H1 (cell line): ENCODE measurements around the gene DIPK1A. TPM values are rescaled to one million over a fixed set of nuclear protein-coding genes. Genes with fewer than 3 reads are reported as not detected.

Experiments used
- CTCF ChIA-PET: fragments of 300-600 bp; sonication (Branson Sonifier 250); formaldehyde crosslinking; loops from one replicate; lab custom pipeline; 2021; ENCODE audit not compliant: partially characterized antibody; lab: Charles Lee
- POLR2A ChIA-PET: fragments of 300-600 bp; sonication (Branson Sonifier 250); formaldehyde crosslinking; loops from one replicate; lab custom pipeline; 2021; ENCODE audit warnings: inconsistent platforms; ENCODE audit not compliant: partially characterized antibody; lab: Charles Lee
- DNase-seq, 2 experiments: peaks; one replicate each; pipeline versions ENCODE4 v3.0.0 to v3.0.0-alpha.2; 2010 to 2022; ENCODE audit warnings: low spot score in 2 of 2, low read depth in 1 of 2, mixed read lengths in 1 of 2
- FAIRE-seq: peaks from 2 replicates; lab custom pipeline; 2011; peaks lifted over from hg19 to GRCh38; lab: Jason Lieb, UNC
- H2AFZ ChIP-seq: 2 replicates; pipeline ENCODE4 v1.8.1; 2012; ENCODE audit warnings: low read length, inconsistent platforms
- H2AK5ac ChIP-seq: 2 replicates; pipeline ENCODE4 v1.6.1; 2013; ENCODE audit warnings: low read depth, low read length
- H2BK120ac ChIP-seq: replicated peaks from 2 replicates; pipeline ENCODE3; 2013; ENCODE audit warnings: low read depth, low read length, inconsistent platforms
- H2BK12ac ChIP-seq: 2 replicates; pipeline ENCODE4 v1.6.1; 2013; ENCODE audit warnings: low read depth, low read length
- H2BK15ac ChIP-seq: 2 replicates; pipeline ENCODE4 v1.6.1; 2013; ENCODE audit warnings: low read length
- H2BK20ac ChIP-seq: 2 replicates; pipeline ENCODE4 v1.6.1; 2013; ENCODE audit warnings: low read length
- H2BK5ac ChIP-seq: 2 replicates; pipeline ENCODE4 v1.6.1; 2013; ENCODE audit warnings: low read depth, low read length
- H3K14ac ChIP-seq: 2 replicates; pipeline ENCODE4 v1.6.1; 2013; ENCODE audit warnings: inconsistent platforms; ENCODE audit not compliant: insufficient read length
- H3K18ac ChIP-seq: 2 replicates; pipeline ENCODE4 v1.6.1; 2013; ENCODE audit warnings: low read length; ENCODE audit errors: extremely low read depth
- H3K23ac ChIP-seq: 2 replicates; pipeline ENCODE4 v1.6.1; 2013; ENCODE audit warnings: inconsistent platforms; ENCODE audit not compliant: insufficient read length
- H3K23me2 ChIP-seq: 2 replicates; pipeline ENCODE4 v1.6.1; 2013; ENCODE audit warnings: low read depth, low read length
- H3K27ac ChIP-seq: 2 replicates; pipeline ENCODE4 v1.6.1; 2011; ENCODE audit warnings: low read depth, low read length, inconsistent platforms
- H3K27me3 ChIP-seq, 4 experiments: replicated peaks in 1 of 4; 1 replicate in 1 of 4; 2 replicates in 3 of 4; pipeline versions ENCODE4 v1.6.1 to v1.8.1; 2011 to 2013; ENCODE audit warnings: low read length in 3 of 4, mild to moderate bottlenecking in 3 of 4, inconsistent platforms in 2 of 4, mixed read lengths in 2 of 4, moderate library complexity in 1 of 4; ENCODE audit not compliant: control insufficient read depth in 3 of 4, insufficient read depth in 3 of 4; ENCODE audit errors: extremely low read depth in 1 of 4
- H3K36me3 ChIP-seq, 4 experiments: 2 replicates each; pipeline versions ENCODE4 v1.6.1 to v1.8.1; 2011 to 2013; ENCODE audit warnings: mild to moderate bottlenecking in 4 of 4, low read length in 3 of 4, moderate library complexity in 2 of 4, control low read depth in 1 of 4, inconsistent platforms in 1 of 4; ENCODE audit not compliant: insufficient read depth in 4 of 4, control insufficient read depth in 2 of 4
- H3K4ac ChIP-seq: replicated peaks from 2 replicates; pipeline ENCODE3; 2013; ENCODE audit warnings: low read length, low read depth, mixed read lengths, inconsistent platforms; ENCODE audit not compliant: insufficient read length
- H3K4me1 ChIP-seq, 4 experiments: replicated peaks in 1 of 4; 1 replicate in 1 of 4; 2 replicates in 3 of 4; pipeline versions ENCODE4 v1.6.1 to v1.8.1; 2011 to 2013; ENCODE audit warnings: low read length in 3 of 4, inconsistent platforms in 2 of 4, mixed read lengths in 1 of 4; ENCODE audit not compliant: insufficient read depth in 4 of 4, control insufficient read depth in 3 of 4
- H3K4me2 ChIP-seq, 2 experiments: 2 replicates each; pipeline versions ENCODE4 v1.6.1 to v1.8.1; 2011 to 2013; ENCODE audit warnings: low read depth in 2 of 2, low read length in 2 of 2, control low read depth in 1 of 2, inconsistent platforms in 1 of 2, mild to moderate bottlenecking in 1 of 2; ENCODE audit not compliant: insufficient read depth in 1 of 2
- H3K4me3 ChIP-seq, 4 experiments: fragments of 200-600, 300-600 bp in 1 of 4; sonication (generic), shearing (Covaris generic), sonication (Bioruptor Twin) in 1 of 4; 2 replicates each; pipeline versions ENCODE4 v1.5.1 to v1.8.1; 2011 to 2016; ENCODE audit warnings: low read length in 4 of 4, low read depth in 3 of 4, control low read depth in 2 of 4, inconsistent platforms in 2 of 4, mild to moderate bottlenecking in 2 of 4, mixed read lengths in 1 of 4, moderate library complexity in 1 of 4; ENCODE audit not compliant: insufficient read depth in 2 of 4; ENCODE audit errors: extremely low read depth in 1 of 4
- H3K56ac ChIP-seq: replicated peaks from 2 replicates; pipeline ENCODE3; 2013; ENCODE audit warnings: low read depth, mild to moderate bottlenecking, mixed read lengths, low read length, inconsistent platforms; ENCODE audit not compliant: insufficient read length
- H3K79me1 ChIP-seq: 2 replicates; pipeline ENCODE4 v1.6.1; 2013; ENCODE audit warnings: low read depth, low read length, control low read depth
- H3K79me2 ChIP-seq, 2 experiments: 2 replicates each; pipeline versions ENCODE4 v1.6.1 to v1.8.1; 2012 to 2013; ENCODE audit warnings: low read length in 2 of 2, mild to moderate bottlenecking in 2 of 2, inconsistent platforms in 1 of 2; ENCODE audit not compliant: insufficient read depth in 2 of 2, control insufficient read depth in 1 of 2
- H3K9ac ChIP-seq, 4 experiments: replicated peaks in 1 of 4; 1 replicate in 1 of 4; 2 replicates in 3 of 4; pipeline versions ENCODE4 v1.6.1 to v1.8.1; 2011 to 2013; ENCODE audit warnings: low read depth in 3 of 4, low read length in 3 of 4, control low read depth in 2 of 4, mild to moderate bottlenecking in 2 of 4, moderate library complexity in 2 of 4, inconsistent platforms in 1 of 4; ENCODE audit errors: extremely low read depth in 1 of 4
- H3K9me3 ChIP-seq, 2 experiments: 2 replicates each; pipeline versions ENCODE4 v1.6.1 to v1.8.1; 2012 to 2013; ENCODE audit warnings: mild to moderate bottlenecking in 2 of 2, moderate library complexity in 2 of 2, control low read depth in 1 of 2, inconsistent platforms in 1 of 2, low read depth in 1 of 2, low read length in 1 of 2, mixed read lengths in 1 of 2; ENCODE audit not compliant: insufficient read depth in 2 of 2
- H4K20me1 ChIP-seq, 2 experiments: replicated peaks in 1 of 2; 2 replicates each; pipeline versions ENCODE3 to v1.8.1; 2011 to 2013; ENCODE audit warnings: inconsistent platforms in 2 of 2, low read length in 2 of 2, mild to moderate bottlenecking in 1 of 2; ENCODE audit not compliant: insufficient read depth in 2 of 2, control insufficient read depth in 1 of 2
- H4K5ac ChIP-seq: 2 replicates; pipeline ENCODE4 v1.6.1; 2013; ENCODE audit warnings: low read length, low read depth, mixed read lengths, inconsistent platforms; ENCODE audit not compliant: insufficient read length
- H4K8ac ChIP-seq: 2 replicates; pipeline ENCODE4 v1.8.0; 2013; ENCODE audit warnings: mild to moderate bottlenecking, moderate library complexity, low read length, inconsistent platforms; ENCODE audit not compliant: insufficient read depth; ENCODE audit errors: extremely low read depth
- H4K91ac ChIP-seq: replicated peaks from 2 replicates; pipeline ENCODE3; 2013; ENCODE audit warnings: low read length, mixed read lengths, inconsistent platforms; ENCODE audit not compliant: insufficient read length
- JUND ChIP-seq: IDR thresholded peaks from 2 replicates; pipeline ENCODE4 v1.6.1; 2011; ENCODE audit warnings: mild to moderate bottlenecking, improper control_type of control experiment, low read length
- MAFK ChIP-seq: IDR thresholded peaks from 2 replicates; pipeline ENCODE4 v1.6.1; 2012; ENCODE audit warnings: low read depth, mild to moderate bottlenecking, improper control_type of control experiment, low read length
- RFX5 ChIP-seq: IDR thresholded peaks from 2 replicates; pipeline ENCODE4 v1.6.1; 2011; ENCODE audit warnings: low read depth, low read length, improper control_type of control experiment, borderline replicate concordance
- SIRT6 ChIP-seq: IDR thresholded peaks from one replicate; pipeline ENCODE4 v1.7.1; 2012; ENCODE audit warnings: low read length, inconsistent platforms
- SP1 ChIP-seq: IDR thresholded peaks from 2 replicates; pipeline ENCODE4 v1.6.1; 2011; ENCODE audit warnings: low read depth, low read length
- TAF7 ChIP-seq: optimal IDR thresholded peaks from 2 replicates; pipeline ENCODE3; 2011; ENCODE audit warnings: low read depth, mild to moderate bottlenecking, inconsistent platforms, low read length, moderate library complexity, borderline replicate concordance
- TBP ChIP-seq: IDR thresholded peaks from 2 replicates; pipeline ENCODE4 v1.6.1; 2011; ENCODE audit warnings: low read depth, low read length, improper control_type of control experiment
- TEAD4 ChIP-seq: IDR thresholded peaks from 2 replicates; pipeline ENCODE4 v1.6.1; 2012; ENCODE audit warnings: low read depth, low read length, inconsistent platforms, mixed read lengths
- YY1 ChIP-seq: IDR thresholded peaks from 2 replicates; pipeline ENCODE4 v1.6.1; 2011; ENCODE audit warnings: low read depth, mild to moderate bottlenecking, low read length
- WGBS, 2 experiments: shearing (Covaris generic) in 1 of 2; methylation state at CpG; one replicate each; pipeline versions ENCODE4 v1.1.6 to v1.1.7; 2013 to 2015; ENCODE audit warnings: low lambda C conversion rate in 2 of 2, mixed read lengths in 2 of 2, inconsistent platforms in 1 of 2, low coverage in 1 of 2, missing lambda C conversion rate in 1 of 2; ENCODE audit not compliant: insufficient replicate concordance in 2 of 2, insufficient coverage in 1 of 2, insufficient read length in 1 of 2; ENCODE audit errors: extremely low coverage in 1 of 2, missing lambda C conversion rate in 1 of 2; 5-methylcytosine and 5-hydroxymethylcytosine counted together
- polyA plus RNA-seq, 7 experiments: library from polyadenylated mRNA; depleted of rRNA in 3 of 7; stranded (reverse) in 5 of 7; unstranded in 2 of 7; fragments of >200 nt in 5 of 7; fragments of 200-250 nt in 2 of 7; gene quantifications; 1 replicate in 5 of 7; 2 replicates in 1 of 7; 4 replicates in 1 of 7; pipeline versions ENCODE4 v1.2.1 to v1.2.3, GENCODE V29; 2011 to 2013; ENCODE audit warnings: missing spikeins in 2 of 7, mixed read lengths in 2 of 7
- total RNA-seq: library from RNA; stranded (reverse); fragmentation: NEBNext Ultra II Directional; extraction: Animal tissue kit (Norgen Biotek cat#: 25700); gene quantifications from 2 replicates; pipeline ENCODE4 v1.2.1, GENCODE V29; 2021
- TF ChIP-seq, protein P1 (sequence below): IDR thresholded peaks from 2 replicates; pipeline ENCODE4 v1.6.1; 2011; ENCODE audit warnings: low read length, improper control_type of control experiment
- TF ChIP-seq, protein P2 (sequence below), 3 experiments: IDR thresholded peaks; 1 replicate in 2 of 3; 2 replicates in 1 of 3; pipeline versions ENCODE4 v1.5.1 to v1.6.1; 2011; ENCODE audit warnings: low read length in 3 of 3, mild to moderate bottlenecking in 3 of 3, inconsistent platforms in 2 of 3, low read depth in 1 of 3, moderate library complexity in 1 of 3; ENCODE audit not compliant: insufficient read depth in 1 of 3; ENCODE audit errors: control extremely low read depth in 1 of 3

Gene DIPK1A
- total and polyA plus RNA-seq, 2 of the 8 experiments (the other 6 are each of a cell fraction or from before 2014, with no cell fraction given) = 2.5 to 5.0 TPM

DNA sequence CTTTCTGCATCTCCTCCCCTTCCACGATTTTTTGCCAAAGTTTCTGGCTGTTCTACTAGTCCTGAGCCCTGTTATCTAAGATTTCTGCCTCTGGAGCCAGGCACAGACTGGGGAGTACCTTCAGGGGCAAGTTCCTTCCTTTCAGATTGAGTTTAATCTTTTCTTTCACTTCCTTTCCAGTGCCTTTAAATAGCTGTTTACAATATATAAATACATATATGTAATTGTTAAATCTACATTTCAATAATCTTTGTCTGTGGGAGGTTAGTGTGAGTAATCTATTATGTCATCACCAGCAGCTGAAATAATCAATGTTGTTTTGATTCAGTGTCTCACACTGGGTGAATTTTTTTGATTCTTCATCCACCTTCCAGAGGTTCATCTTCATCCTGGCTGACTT is 31.8 kb downstream of the DIPK1A start:
- no peak for FAIRE-seq
- no peak for TF ChIP-seq RFX5
- no peak for TF ChIP-seq JUND
- TF ChIP-seq TBP = no peak
- no peak for TF ChIP-seq MAFK
- no peak for TF ChIP-seq SIRT6
- TF ChIP-seq, protein P1, sequence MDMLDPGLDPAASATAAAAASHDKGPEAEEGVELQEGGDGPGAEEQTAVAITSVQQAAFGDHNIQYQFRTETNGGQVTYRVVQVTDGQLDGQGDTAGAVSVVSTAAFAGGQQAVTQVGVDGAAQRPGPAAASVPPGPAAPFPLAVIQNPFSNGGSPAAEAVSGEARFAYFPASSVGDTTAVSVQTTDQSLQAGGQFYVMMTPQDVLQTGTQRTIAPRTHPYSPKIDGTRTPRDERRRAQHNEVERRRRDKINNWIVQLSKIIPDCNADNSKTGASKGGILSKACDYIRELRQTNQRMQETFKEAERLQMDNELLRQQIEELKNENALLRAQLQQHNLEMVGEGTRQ = no peak
- TF ChIP-seq TEAD4 = no peak
- no peak for TF ChIP-seq SP1
- TF ChIP-seq, protein P2, sequence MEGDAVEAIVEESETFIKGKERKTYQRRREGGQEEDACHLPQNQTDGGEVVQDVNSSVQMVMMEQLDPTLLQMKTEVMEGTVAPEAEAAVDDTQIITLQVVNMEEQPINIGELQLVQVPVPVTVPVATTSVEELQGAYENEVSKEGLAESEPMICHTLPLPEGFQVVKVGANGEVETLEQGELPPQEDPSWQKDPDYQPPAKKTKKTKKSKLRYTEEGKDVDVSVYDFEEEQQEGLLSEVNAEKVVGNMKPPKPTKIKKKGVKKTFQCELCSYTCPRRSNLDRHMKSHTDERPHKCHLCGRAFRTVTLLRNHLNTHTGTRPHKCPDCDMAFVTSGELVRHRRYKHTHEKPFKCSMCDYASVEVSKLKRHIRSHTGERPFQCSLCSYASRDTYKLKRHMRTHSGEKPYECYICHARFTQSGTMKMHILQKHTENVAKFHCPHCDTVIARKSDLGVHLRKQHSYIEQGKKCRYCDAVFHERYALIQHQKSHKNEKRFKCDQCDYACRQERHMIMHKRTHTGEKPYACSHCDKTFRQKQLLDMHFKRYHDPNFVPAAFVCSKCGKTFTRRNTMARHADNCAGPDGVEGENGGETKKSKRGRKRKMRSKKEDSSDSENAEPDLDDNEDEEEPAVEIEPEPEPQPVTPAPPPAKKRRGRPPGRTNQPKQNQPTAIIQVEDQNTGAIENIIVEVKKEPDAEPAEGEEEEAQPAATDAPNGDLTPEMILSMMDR (IDR thresholded peaks at IDR 0.05; ENCODE audit: control extremely low read depth in 1 of 3, insufficient read depth in 1 of 3, low read depth in 1 of 3, low read length in 3 of 3) = no peak
- no peak for TF ChIP-seq YY1
- TF ChIP-seq TAF7 = no peak

More for the DNA sequence above, 31.8 kb downstream of the DIPK1A start:
- Histone ChIP-seq H2BK5ac (no peak overlapping the region), H3K23ac (no peak overlapping the region), H3K4me1 (no peaks in the 10 kb centered on the region), H3K4me3 (no peak overlapping the region), H3K79me2 (no peaks in the 10 kb centered on the region), H3K14ac (no peak overlapping the region), H3K36me3 (no peaks in the 10 kb centered on the region), H4K91ac (no peak overlapping the region), H4K20me1 (no peaks in the 10 kb centered on the region), H4K5ac (no peak overlapping the region), H3K4ac (no peak overlapping the region), H3K9me3 (no peaks in the 10 kb centered on the region), H3K9ac (no peak overlapping the region), H2AK5ac (no peak overlapping the region), H3K27me3 (no peaks in the 10 kb centered on the region), H2BK120ac (no peak overlapping the region), H3K23me2 (no peaks in the 10 kb centered on the region), H3K18ac (no peak overlapping the region), H3K56ac (no peak overlapping the region), H2BK15ac (no peak overlapping the region), H2BK20ac (no peak overlapping the region), H3K4me2 (no peak overlapping the region), H3K27ac (no peak overlapping the region), H2BK12ac (no peak overlapping the region), H4K8ac (no peak overlapping the region), H2AFZ (no peak overlapping the region), H3K79me1 (no peaks in the 10 kb centered on the region)
- ChIA-PET POLR2A (interaction anchor here (1.1 kb wide), 1 partner anchor 10 kb away, joined by 4 read pairs; no protein-coding TSS in a partner anchor), CTCF (interaction anchor here (0.9 to 2.1 kb wide), 2 partner anchors 13 to 16 kb away, joined by 5 to 8 read pairs; no protein-coding TSS in a partner anchor)
- no peak for DNase-seq
- WGBS, 2 experiments = 76% methylated on average over 1 of the region's 1 CpG; no CpG with 5 or more reads in 1 of the 2 experiments
